DOHH2 (cell line): ENCODE measurements around the gene NFKB1.

ENCODE experiments used
- CTCF ChIP-seq: fragments of 200-600 bp; sonication (generic); IDR thresholded peaks from one replicate; pipeline ENCODE4 v1.5.1; 2014; ENCODE audit warnings: antibody characterized with exemption, mild to moderate bottlenecking, low read depth, low read length; ENCODE audit not compliant: poor library complexity, severe bottlenecking
- EZH2phosphoT487 ChIP-seq: fragments of 200-600 bp; sonication (generic); IDR thresholded peaks from 2 replicates; pipeline ENCODE4 v1.6.1; 2017; ENCODE audit warnings: borderline replicate concordance, mild to moderate bottlenecking, antibody characterized with exemption, low read length, moderate library complexity, mixed read lengths

- no peak for TF ChIP-seq CTCF
- no peak for TF ChIP-seq EZH2phosphoT487
Observed at GRCh38 chr4:102567427-102567826, 66.3 kb downstream of the NFKB1 start.
